ENCODE results near the gene CSTPP1.

- TF ChIP-seq POLR2A (IDR thresholded peaks at IDR 0.05) (no peak), CTCF (IDR thresholded peaks at IDR 0.05) (no peak), EP300 (IDR thresholded peaks at IDR 0.05) (no peak)
Measured at GRCh38 chr11:46896719-46897406, 39.7 kb upstream of the CSTPP1 start.

Measured in tibial nerve (tissue), 4 donors.